Stimulated activated CD4-positive, alpha-beta T cell treated with anti-CD3 and anti-CD28 coated beads, Interleukin-1b, Interleukin-23, amount 100 ng/mL, for 4 hours (primary cell): Measurements from ENCODE around the gene MEIS1.

Experiments
- DNase-seq, 2 donors: peaks; one replicate each; pipeline ENCODE4 v3.0.0-alpha.2; 2020; ENCODE audit warnings: low read depth in 2 of 2

Gene MEIS1

DNA sequence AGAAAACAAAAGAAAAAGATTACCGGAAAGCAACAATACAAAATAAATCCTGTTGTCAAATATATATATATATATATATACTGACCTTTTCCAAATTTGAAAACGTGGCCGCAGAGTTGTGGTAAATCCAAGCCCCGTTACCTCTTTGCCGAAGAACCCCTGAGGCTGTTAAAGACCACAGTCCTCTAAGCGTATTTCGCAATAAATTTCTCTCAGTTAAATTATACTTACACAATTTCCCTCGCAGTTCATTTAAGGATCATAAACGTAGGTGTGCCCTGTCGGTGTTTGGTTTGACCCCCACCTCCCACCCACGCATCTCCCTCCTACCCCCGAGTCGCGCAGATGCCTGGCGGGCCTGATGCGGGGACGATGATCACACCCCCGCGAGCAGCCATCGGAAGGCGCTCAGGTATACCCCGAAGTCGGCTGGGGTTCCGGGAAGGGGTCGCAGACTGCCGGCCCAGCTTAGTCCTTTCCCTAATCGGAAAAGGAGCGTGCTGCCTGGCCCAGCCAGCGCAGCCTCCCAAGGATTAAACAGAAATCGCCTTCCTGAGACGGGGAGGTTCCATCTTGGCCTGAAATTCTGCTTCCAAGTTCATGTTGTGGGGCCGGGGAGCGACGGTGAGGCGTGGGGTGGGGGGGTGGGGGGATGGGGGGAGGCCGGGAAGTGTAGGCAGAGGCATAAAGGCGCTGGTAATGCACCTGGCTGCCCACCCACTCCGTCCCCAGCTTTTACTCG is 2.9 kb upstream of the MEIS1 start:
- DNase-seq: no peak

- DNase-seq: no peak
Observed at GRCh38 chr2:66432801-66433694, 1.9 kb upstream of the MEIS1 start.

DNA sequence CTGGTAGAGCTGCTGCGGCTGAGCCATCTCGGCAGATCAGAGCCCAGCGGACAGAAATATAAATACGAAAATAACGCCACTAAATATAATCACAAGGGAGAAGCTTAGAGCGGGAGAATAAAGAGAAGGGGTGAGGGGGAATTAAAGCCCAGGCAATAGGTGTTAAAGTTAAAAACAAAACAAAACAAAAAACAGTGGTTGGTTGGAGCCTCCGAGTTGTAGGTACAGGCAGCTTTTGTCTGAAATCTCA is 1.3 kb upstream of the MEIS1 start:
- no peak for DNase-seq

GRCh38 chr2:66433945-66434678 is 813 bp upstream of the MEIS1 start:
- no peak for DNase-seq

DNA sequence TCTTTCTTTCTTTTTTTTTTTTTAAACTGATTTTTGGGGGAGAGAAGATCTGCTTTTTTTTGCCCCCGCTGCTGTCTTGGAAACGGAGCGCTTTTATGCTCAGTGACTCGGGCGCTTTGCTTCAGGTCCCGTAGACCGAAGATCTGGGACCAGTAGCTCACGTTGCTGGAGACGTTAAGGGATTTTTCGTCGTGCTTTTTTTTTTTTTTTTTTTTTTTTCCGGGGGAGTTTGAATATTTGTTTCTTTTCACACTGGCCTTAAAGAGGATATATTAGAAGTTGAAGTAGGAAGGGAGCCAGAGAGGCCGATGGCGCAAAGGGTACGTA is 587 bp downstream of the MEIS1 start:
- no peak for DNase-seq

- DNase-seq: no peak
Observed at GRCh38 chr2:66435963-66436362, 1.0 kb downstream of the MEIS1 start.

GRCh38 chr2:66436581-66437001 is 1.7 kb downstream of the MEIS1 start:
- DNase-seq: no peak

GRCh38 chr2:66437109-66437690 is 2.3 kb downstream of the MEIS1 start:
- DNase-seq: no peak

DNA sequence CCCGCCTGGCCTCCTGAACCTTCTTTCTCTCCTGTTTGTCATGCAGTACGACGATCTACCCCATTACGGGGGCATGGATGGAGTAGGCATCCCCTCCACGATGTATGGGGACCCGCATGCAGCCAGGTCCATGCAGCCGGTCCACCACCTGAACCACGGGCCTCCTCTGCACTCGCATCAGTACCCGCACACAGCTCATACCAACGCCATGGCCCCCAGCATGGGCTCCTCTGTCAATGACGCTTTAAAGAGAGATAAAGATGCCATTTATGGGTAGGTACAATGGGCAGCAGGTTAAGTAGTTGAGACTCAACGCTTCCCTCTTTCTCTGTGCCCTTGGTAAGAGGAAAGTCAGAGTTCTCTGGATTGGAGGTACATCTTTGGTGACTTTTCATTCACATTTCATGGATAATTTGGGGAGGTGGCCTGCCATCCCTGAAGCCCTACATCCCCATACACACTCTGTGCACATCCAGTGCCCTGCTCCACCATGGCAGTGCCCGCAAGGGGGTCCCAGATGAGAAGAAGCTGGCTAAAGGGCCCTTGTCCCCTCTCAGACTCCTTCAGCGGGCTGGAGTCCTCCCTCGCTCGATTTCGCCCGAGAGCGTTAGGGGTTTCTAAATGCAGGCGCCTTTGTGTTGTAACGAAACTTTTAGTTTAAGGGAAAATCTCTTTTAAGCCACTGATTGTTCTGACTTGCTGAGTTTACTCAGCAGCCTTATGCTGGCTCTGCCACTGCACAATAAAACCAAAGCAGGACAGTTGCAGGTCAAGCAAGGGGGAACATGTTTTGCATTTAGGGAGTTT is 3.0 kb downstream of the MEIS1 start:
- DNase-seq: no peak

DNA sequence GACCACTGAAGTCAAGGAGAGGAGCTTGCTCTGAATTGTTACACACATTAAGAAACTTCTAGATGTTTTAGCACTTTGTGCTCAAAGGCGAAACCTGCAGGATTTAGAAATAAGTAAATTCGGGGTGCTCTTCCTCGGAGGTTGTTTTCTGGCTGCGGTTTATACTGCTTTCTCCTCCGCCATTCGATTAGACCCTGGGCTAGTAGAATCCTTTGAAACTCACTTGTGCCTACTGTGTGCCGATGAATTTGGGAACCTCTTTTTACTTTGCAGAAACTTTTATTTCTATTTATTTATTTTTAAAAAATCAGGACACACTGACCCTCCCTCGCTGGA is 3.5 kb downstream of the MEIS1 start:
- no peak for DNase-seq

- DNase-seq: no peak
Observed at GRCh38 chr2:66438891-66439811, 4.2 kb downstream of the MEIS1 start.

GRCh38 chr2:66439812-66440542 is 5.1 kb downstream of the MEIS1 start:
- DNase-seq: no peak

GRCh38 chr2:66440708-66441497 is 6.0 kb downstream of the MEIS1 start:
- DNase-seq: no peak

- DNase-seq: no peak
Observed at GRCh38 chr2:66441581-66442320, 6.8 kb downstream of the MEIS1 start.

- DNase-seq: no peak
Observed at GRCh38 chr2:66442516-66443185, 7.7 kb downstream of the MEIS1 start.

DNA sequence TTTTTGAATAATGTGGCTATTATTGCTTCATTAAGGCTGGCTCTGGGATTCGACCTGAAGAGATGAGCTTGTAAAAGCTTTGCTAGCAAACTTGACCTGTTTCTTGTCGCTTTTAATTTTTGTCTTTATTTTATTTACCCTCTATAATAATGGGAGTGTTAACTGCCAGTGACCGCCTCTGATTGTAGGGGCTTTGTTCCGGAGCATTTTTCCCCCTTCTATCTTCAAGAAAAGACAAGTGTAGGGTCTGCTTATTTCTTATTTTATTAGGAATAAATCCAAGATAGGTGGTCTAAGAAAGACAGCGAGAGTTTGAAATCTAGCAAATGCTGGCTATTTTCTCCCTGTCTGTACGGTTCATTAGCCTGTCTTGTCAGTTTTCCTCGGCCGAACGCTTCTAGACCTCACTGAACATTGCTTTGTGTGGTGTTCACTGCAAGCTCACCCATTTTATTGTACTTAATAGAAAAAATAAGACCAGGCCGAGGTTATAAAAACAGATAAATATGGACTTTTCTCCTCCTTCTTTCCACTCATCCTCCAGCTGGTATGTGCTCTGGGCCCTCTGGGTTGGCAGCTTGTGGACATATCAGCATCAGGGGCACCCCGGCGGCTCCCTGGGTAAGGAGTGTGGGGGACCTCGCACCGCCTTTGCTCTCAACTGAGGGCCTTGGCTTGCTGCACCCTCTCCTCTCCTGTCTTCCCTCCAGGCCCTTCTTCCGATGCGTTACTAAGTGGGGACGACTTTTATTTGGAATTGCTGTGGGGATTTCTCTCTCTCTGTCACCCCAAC is 8.5 kb downstream of the MEIS1 start:
- no peak for DNase-seq
